Astrocyte (in vitro differentiated cells and primary cell): ENCODE results near the gene S100A1. TPM values are rescaled to one million over a fixed set of nuclear protein-coding genes. Genes with fewer than 3 reads are reported as not detected.

Source experiments
- DNase-seq: peaks from one replicate; pipeline ENCODE4 v3.0.0-alpha.2; 2010; ENCODE audit warnings: low read depth
- FAIRE-seq: peaks from 2 replicates; lab custom pipeline; 2011; peaks lifted over from hg19 to GRCh38; lab: Jason Lieb, UNC
- H2AFZ ChIP-seq: 2 replicates; pipeline ENCODE4 v1.6.0; 2012; ENCODE audit warnings: low read depth, low read length, inconsistent platforms
- H3K27ac ChIP-seq: 2 replicates; pipeline ENCODE4 v1.5.1; 2011; ENCODE audit warnings: low read depth, low read length, inconsistent platforms
- H3K27me3 ChIP-seq: 2 replicates; pipeline ENCODE4 v1.6.0; 2011; ENCODE audit warnings: low read length, inconsistent platforms; ENCODE audit not compliant: insufficient read depth
- H3K36me3 ChIP-seq: 2 replicates; pipeline ENCODE4 v1.5.1; 2011; ENCODE audit warnings: low read length, inconsistent platforms; ENCODE audit not compliant: insufficient read depth
- H3K4me1 ChIP-seq: 2 replicates; pipeline ENCODE4 v1.5.1; 2011; ENCODE audit warnings: low read length, inconsistent platforms; ENCODE audit not compliant: insufficient read depth
- H3K4me2 ChIP-seq: 2 replicates; pipeline ENCODE4 v1.6.0; 2012; ENCODE audit warnings: low read length, inconsistent platforms
- H3K4me3 ChIP-seq: 2 replicates; pipeline ENCODE4 v1.5.1; 2011; ENCODE audit warnings: low read depth, mild to moderate bottlenecking, low read length, inconsistent platforms; ENCODE audit not compliant: insufficient read depth
- H3K79me2 ChIP-seq: 2 replicates; pipeline ENCODE4 v1.6.0; 2012; ENCODE audit warnings: mild to moderate bottlenecking, low read length, inconsistent platforms; ENCODE audit not compliant: insufficient read depth
- H3K9ac ChIP-seq: 2 replicates; pipeline ENCODE4 v1.6.0; 2012; ENCODE audit warnings: mild to moderate bottlenecking, low read length, inconsistent platforms
- H3K9me3 ChIP-seq: 2 replicates; pipeline ENCODE4 v1.5.1; 2012; ENCODE audit warnings: low read depth, mild to moderate bottlenecking, low read length, inconsistent platforms; ENCODE audit not compliant: insufficient read depth
- H4K20me1 ChIP-seq: 2 replicates; pipeline ENCODE4 v1.6.0; 2012; ENCODE audit warnings: low read length, inconsistent platforms; ENCODE audit not compliant: insufficient read depth
- H3K27ac Mint-ChIP-seq: one replicate; pipeline ENCODE4 v1.8.0; 2021; ENCODE audit warnings: mild to moderate bottlenecking, mixed read lengths; ENCODE audit not compliant: unreplicated experiment
- H3K27me3 Mint-ChIP-seq: one replicate; pipeline ENCODE4 v1.8.0; 2021; ENCODE audit warnings: low read depth, mixed read lengths; ENCODE audit not compliant: unreplicated experiment
- H3K36me3 Mint-ChIP-seq: one replicate; pipeline ENCODE4 v1.8.0; 2021; ENCODE audit warnings: low read depth, mixed read lengths; ENCODE audit not compliant: unreplicated experiment
- H3K4me1 Mint-ChIP-seq: one replicate; pipeline ENCODE4 v1.8.0; 2021; ENCODE audit warnings: low read depth, mixed read lengths; ENCODE audit not compliant: unreplicated experiment
- H3K4me3 Mint-ChIP-seq: one replicate; pipeline ENCODE4 v1.8.0; 2021; ENCODE audit warnings: mild to moderate bottlenecking, moderate library complexity, mixed read lengths; ENCODE audit not compliant: unreplicated experiment
- H3K9me3 Mint-ChIP-seq: one replicate; pipeline ENCODE4 v1.8.0; 2021; ENCODE audit warnings: mild to moderate bottlenecking, mixed read lengths; ENCODE audit not compliant: unreplicated experiment
- CTCF ChIP-seq: IDR thresholded peaks from 2 replicates; pipeline ENCODE4 v1.5.1; 2011; ENCODE audit warnings: low read depth, mild to moderate bottlenecking, inconsistent platforms, low read length, moderate library complexity; ENCODE audit not compliant: insufficient read depth
- EZH2 ChIP-seq: IDR thresholded peaks from 2 replicates; pipeline ENCODE4 v1.6.1; 2012; ENCODE audit warnings: mild to moderate bottlenecking, low read length, inconsistent platforms; ENCODE audit not compliant: insufficient read depth
- total RNA-seq: library from RNA; stranded (reverse); gene quantifications from 2 replicates; pipeline ENCODE4 v1.2.1, GENCODE V29; 2021

S100A1 gene
- total RNA-seq, 1 donor from 2014 or later, result 1.7 TPM

GRCh38 chr1:153673511-153673910 is 45.3 kb downstream of the S100A1 start:
- H3K4me3 ChIP-seq, result no peak overlapping the region
- no peak overlapping the region for H3K27ac ChIP-seq
- peaks cover 22% of the 10 kb centered on the region for H3K4me1 ChIP-seq
- H3K4me1 Mint-ChIP-seq, result peaks cover 16% of the 10 kb centered on the region
- H3K27me3 ChIP-seq, result peaks cover 8% of the 10 kb centered on the region
- DNase-seq (no peak), FAIRE-seq (no peak)
- peaks cover 9% of the 10 kb centered on the region for H3K36me3 ChIP-seq
- no peak overlapping the region for H3K27ac Mint-ChIP-seq
- no peak overlapping the region for H3K4me2 ChIP-seq
- peaks cover 11% of the 10 kb centered on the region for H4K20me1 ChIP-seq
- peaks cover under 1% of the 10 kb centered on the region for H3K36me3 Mint-ChIP-seq
- peaks cover 12% of the 10 kb centered on the region for H3K27me3 Mint-ChIP-seq
- no peak overlapping the region for H3K4me3 Mint-ChIP-seq
- no peaks in the 10 kb centered on the region for H3K9me3 Mint-ChIP-seq
- peaks cover 23% of the 10 kb centered on the region for H3K79me2 ChIP-seq
- H3K9me3 ChIP-seq, result no peaks in the 10 kb centered on the region
- no peak overlapping the region for H2AFZ ChIP-seq
- H3K9ac ChIP-seq, result no peak overlapping the region
- TF ChIP-seq EZH2, result no peak

- Mint-ChIP-seq H3K4me1 (peaks cover 7% of the 10 kb centered on the region), H3K36me3 (no peaks in the 10 kb centered on the region), H3K27ac (no peak overlapping the region), H3K9me3 (no peaks in the 10 kb centered on the region), H3K27me3 (peaks cover 46% of the 10 kb centered on the region), H3K4me3 (peak overlapping the region; percentile 78)
- Histone ChIP-seq H3K9ac (no peak overlapping the region), H4K20me1 (no peaks in the 10 kb centered on the region), H3K36me3 (no peaks in the 10 kb centered on the region), H3K4me3 (peak overlapping the region; percentile 44), H3K27ac (no peak overlapping the region), H3K4me1 (peaks cover 16% of the 10 kb centered on the region), H3K79me2 (no peaks in the 10 kb centered on the region), H2AFZ (peak overlapping the region; percentile 75), H3K9me3 (no peaks in the 10 kb centered on the region), H3K4me2 (peak overlapping the region; percentile 84), H3K27me3 (peaks cover 40% of the 10 kb centered on the region)
- DNase-seq, result no peak
- TF ChIP-seq EZH2, result no peak
- TF ChIP-seq CTCF, result peak; percentile 73
- FAIRE-seq, result no peak
Measured at GRCh38 chr1:153677718-153678518, 49.7 kb downstream of the S100A1 start.

GRCh38 chr1:153678519-153679336 is 50.5 kb downstream of the S100A1 start, which contains the start of gene NPR1:
Gene NPR1 (plus strand): TSS chr1:153678688. CDS start chr1:153679109, 421 bp downstream.
- no peak for FAIRE-seq
- no peaks in the 10 kb centered on the region for H3K36me3 Mint-ChIP-seq
- Histone ChIP-seq H3K27ac (no peak within 1 kb of the TSS), H3K27me3 (peaks cover 42% of the 10 kb centered on the region), H3K4me2 (peak within 1 kb of the TSS; percentile 84), H2AFZ (peak within 1 kb of the TSS; percentile 75), H3K4me1 (peaks cover 16% of the 10 kb centered on the region), H4K20me1 (no peaks in the 10 kb centered on the region), H3K4me3 (peak within 1 kb of the TSS; percentile 44), H3K9me3 (no peaks in the 10 kb centered on the region), H3K79me2 (no peaks in the 10 kb centered on the region), H3K36me3 (no peaks in the 10 kb centered on the region), H3K9ac (no peak within 1 kb of the TSS)
- H3K4me1 Mint-ChIP-seq, result peaks cover 7% of the 10 kb centered on the region
- peak within 1 kb of the TSS; percentile 78 for H3K4me3 Mint-ChIP-seq
- no peak within 1 kb of the TSS for H3K27ac Mint-ChIP-seq
- H3K9me3 Mint-ChIP-seq, result no peaks in the 10 kb centered on the region
- peaks cover 49% of the 10 kb centered on the region for H3K27me3 Mint-ChIP-seq
- DNase-seq, result no peak
- no peak for TF ChIP-seq CTCF
- TF ChIP-seq EZH2, result peak; percentile 97
